Liver (tissue), 3 donors: ENCODE data around the gene UBE2C.

Source experiments
- CTCF ChIP-seq: fragments of 150-350 bp; IDR thresholded peaks from 2 replicates; pipeline ENCODE4 v1.5.1; 2017; ENCODE audit warnings: improper control_type of control experiment, low read depth, low read length; ENCODE audit not compliant: missing input control
- GABPA ChIP-seq, 2 donors: IDR thresholded peaks in 1 of 2; conservative IDR thresholded peaks in 1 of 2; 2 replicates each; pipeline ENCODE4 v1.6.1; 2016; ENCODE audit warnings: antibody characterized with exemption in 2 of 2, mild to moderate bottlenecking in 1 of 2, moderate library complexity in 1 of 2
- JUND ChIP-seq, 2 donors: IDR thresholded peaks; 2 replicates each; pipeline ENCODE4 v1.6.1; 2016; ENCODE audit warnings: antibody characterized with exemption in 2 of 2
- MAX ChIP-seq: IDR thresholded peaks from 2 replicates; pipeline ENCODE4 v1.6.1; 2016; ENCODE audit warnings: antibody characterized with exemption
- NR2F2 ChIP-seq: IDR thresholded peaks from 2 replicates; pipeline ENCODE4 v1.6.1; 2016; ENCODE audit warnings: antibody characterized with exemption
- RAD21 ChIP-seq, 2 donors: IDR thresholded peaks; 2 replicates each; pipeline ENCODE4 v1.6.1; 2016; ENCODE audit warnings: antibody characterized with exemption in 2 of 2, mild to moderate bottlenecking in 2 of 2
- REST ChIP-seq: IDR thresholded peaks from 2 replicates; pipeline ENCODE4 v1.6.1; 2016; ENCODE audit warnings: antibody characterized with exemption, mild to moderate bottlenecking
- SP1 ChIP-seq: IDR thresholded peaks from 2 replicates; pipeline ENCODE4 v1.6.1; 2018; ENCODE audit warnings: antibody characterized with exemption, mild to moderate bottlenecking
- TAF1 ChIP-seq: conservative IDR thresholded peaks from 2 replicates; pipeline ENCODE4 v1.6.1; 2016; ENCODE audit warnings: antibody characterized with exemption, mild to moderate bottlenecking
- YY1 ChIP-seq: IDR thresholded peaks from 2 replicates; pipeline ENCODE4 v1.6.1; 2016; ENCODE audit warnings: antibody characterized with exemption, mild to moderate bottlenecking
- donor health status: healthy.
- donor health status: healthy.

GRCh38 chr20:45828589-45828988 is 16.1 kb downstream of the UBE2C start:
- TF ChIP-seq CTCF (no peak), REST (no peak), JUND (IDR thresholded peaks at IDR 0.05) (no peak), SP1 (no peak), TAF1 (no peak), MAX (no peak), RAD21 (IDR thresholded peaks at IDR 0.05) (no peak), GABPA (IDR thresholded peaks at IDR 0.05 in 1 of 2, conservative IDR thresholded peaks at IDR 0.05 in 1 of 2) (no peak), YY1 (no peak), NR2F2 (no peak)
